HG02763 (cell line): Measurements from ENCODE around the gene HIP1.
"Not testable (repeated sequence)": the region's sequence is repeated elsewhere in the genome, so short reads cannot be mapped to it uniquely, and the experiment has no call there.

Source experiments
- ATAC-seq: cut with Tn5 transposase; IDR thresholded peaks from one replicate; pipeline ENCODE4 v1.9.1; 2021; ENCODE audit warnings: mild to moderate bottlenecking, moderate library complexity; ENCODE audit not compliant: unreplicated experiment

HIP1 gene

DNA sequence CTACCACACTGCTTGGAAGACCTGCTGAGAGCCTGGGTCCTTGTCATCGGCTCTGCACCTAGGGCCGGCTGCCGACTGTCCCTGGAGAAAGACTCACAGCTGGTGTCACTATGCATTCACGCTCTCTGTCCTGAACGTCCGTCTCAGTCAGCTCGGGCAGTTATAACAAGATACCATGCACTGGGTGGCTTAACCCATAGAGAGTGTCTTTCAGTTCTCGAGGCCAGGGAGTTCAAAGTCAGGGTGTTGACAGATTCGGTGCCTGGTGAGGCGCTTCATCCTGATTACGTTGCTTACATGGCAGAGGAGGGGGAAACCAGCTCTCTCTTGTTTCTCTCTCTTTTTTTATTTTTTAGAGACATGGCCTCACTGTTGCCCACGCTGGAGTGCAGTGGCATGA lies 155.5 kb downstream of the HIP1 start:
- no peak for ATAC-seq

DNA sequence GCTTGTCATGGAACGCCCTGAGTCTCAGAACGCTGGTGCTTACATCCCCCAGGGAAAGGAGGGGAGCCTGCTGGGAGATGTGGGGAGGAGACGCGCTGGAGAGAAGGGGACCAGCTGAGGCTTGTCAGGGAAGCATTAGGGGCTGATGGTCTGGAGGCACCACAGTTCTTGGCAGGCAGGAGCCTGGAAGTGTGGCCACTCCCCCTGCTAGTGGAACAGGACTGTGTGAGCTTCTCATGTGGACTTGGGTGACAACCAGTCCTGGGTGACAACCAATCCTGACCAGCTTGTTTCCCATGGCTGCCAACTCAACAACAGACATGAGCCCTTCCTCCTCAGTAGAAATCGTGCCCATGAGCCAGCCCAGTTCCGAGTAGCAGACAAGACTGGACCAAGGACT lies 158.8 kb downstream of the HIP1 start:
- ATAC-seq, result no peak

- no peak for ATAC-seq
These were observed 160.7 kb downstream of the HIP1 start for GRCh38 chr7:75578081-75578480.

DNA sequence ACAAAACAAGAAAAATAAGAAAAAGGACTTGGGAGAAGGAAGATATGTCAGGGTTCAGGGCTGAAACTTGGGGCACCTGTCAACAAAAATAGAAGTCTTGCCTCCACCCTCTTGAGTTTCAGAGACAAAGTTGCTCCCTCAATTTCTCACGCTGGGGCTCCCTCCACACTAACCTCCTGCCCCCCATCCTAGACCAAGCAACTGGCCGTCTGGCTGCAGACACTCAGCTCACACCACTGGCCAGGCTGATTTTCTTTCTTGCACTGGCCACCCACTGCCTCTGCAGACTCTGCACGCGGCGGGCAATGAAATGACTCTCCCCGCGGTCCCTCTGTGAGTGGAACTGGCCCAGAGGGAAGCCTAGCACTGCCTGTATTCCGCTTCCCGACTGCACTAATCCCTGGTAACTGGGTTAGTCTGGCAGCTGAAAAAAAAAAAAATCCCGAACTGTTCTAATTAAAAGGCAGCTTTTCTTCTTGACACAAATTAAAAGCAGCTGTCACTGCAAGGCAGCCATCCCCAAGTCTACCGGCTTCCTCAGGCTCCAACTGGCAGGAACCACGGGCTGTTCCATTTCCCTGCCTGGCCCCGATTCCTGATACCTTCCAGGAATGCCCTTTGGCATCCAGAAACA lies 163.1 kb downstream of the HIP1 start:
- ATAC-seq, result no peak

- ATAC-seq, result no peak
These were observed 165.2 kb downstream of the HIP1 start for GRCh38 chr7:75573477-75574019.

DNA sequence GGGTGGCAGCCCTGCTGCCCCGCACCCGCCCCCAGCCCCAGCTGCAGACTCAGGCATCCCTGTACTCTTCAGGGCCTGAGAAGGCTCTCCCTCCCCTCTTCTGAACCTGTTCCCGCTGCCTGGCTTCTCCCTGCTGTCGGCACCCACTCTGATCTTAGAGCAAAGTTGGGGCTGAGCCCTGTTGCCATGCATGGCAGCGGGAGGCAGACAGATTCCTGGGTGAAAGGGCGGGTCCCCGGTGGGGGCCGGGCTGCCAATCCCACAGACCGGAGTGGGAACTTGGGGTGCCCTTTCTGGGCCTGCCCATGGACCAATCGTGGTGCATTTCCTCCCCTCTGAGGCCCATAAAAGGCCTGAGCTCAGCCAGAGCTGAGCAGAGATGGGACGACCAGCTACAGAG lies 165.9 kb downstream of the HIP1 start:
- no peak for ATAC-seq

DNA sequence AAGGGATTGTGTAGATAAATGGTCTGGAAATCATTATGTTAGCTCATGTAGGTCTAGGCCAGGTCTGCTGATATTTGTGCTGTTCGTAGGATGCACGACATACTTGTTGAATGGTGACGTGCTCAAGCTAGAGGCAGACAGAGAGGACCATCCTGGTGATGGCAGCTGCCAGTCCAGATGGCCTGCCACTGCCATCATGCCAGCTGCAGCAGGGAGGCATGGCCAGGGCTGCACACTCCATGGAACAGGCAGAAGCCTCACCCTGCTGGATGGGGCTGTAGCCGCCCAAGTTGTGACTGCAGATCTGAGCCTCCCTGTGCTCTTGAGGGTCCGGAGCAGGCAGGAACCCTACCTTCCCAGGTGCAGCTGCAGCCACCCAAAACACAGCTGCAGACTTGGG lies 166.3 kb downstream of the HIP1 start:
- no peak for ATAC-seq

DNA sequence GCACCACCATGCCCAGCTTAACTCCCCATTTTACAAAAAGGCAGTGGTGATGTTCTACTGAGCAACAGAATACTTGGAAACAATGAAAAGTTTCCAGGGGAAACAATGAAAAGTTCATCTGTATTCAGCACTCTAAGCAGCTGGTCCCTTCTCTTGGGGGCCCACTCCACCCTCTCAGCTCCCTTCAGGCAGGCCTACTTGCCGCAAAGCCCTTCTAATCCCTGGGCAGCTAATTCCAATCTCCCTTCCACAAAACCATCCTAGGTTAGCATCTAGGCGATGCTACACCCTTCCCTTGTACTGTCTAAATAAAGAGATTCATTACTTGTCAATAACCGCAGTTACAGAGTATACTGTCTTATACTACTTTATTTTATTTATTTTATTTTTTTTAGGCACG lies 167.5 kb downstream of the HIP1 start:
- no peak for ATAC-seq

DNA sequence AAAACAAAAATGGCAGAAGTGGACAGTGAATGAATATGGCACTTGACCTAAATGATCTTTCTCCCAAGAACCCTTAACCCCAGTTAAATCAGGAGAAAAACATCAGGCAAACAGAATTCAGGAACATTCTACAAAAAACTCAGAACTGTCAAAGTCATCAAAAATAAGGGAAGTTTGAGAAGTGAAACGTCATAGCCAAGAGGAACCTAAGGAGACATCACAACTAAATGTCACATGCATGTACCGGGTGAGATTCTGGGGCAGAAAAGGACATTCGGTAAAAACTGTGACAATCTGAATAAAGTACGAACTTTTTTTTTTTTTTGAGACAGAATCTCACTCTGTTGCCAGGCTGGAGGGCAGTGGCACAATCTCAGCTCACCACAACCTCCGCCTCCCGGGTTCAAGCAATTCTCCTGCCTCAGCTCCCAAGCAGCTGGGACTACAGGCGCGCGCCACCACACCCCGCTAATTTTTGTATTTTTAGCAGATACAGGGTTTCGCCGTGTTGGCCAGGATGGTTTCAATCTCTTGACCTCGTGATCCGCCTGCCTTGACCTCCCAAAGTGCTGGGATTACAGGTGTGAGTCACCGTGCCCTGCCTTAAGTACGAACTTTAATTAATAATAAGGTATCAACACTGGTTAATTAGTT lies 169.0 kb downstream of the HIP1 start:
- ATAC-seq, result not testable (repeated sequence)

DNA sequence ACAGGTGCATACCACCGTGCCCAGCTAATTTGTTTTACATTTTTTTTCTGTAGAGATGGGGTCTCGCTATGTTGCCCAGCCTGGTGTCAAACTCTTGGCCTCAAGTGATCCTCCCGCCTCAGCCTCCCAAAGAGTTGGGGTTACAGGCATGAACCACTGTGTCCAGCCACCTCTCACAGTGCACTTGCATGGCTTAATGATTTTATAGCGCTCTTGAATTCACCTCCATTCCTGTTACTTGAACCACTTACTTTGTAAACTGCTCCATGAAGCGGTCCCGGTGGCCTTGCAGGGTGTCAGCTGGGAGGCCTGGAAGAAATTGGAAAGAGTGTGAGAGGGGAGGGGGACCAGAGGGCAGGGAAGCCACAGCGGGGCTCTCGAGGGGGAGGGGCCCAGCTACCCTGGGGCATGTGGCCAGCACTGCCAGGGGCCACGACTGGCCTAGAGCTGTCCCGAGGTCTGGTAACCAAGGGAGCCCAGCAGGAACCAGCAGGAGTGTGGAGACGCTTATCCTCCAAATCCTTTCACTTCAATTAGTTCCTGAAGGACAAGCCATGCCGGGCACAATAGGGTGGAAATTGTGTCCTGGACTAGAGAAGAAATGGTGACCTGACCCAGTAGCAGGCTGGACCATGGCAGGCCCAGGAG lies 170.7 kb downstream of the HIP1 start:
- no peak for ATAC-seq

- ATAC-seq, result no peak
These were observed 173.5 kb downstream of the HIP1 start for GRCh38 chr7:75565132-75565837.

DNA sequence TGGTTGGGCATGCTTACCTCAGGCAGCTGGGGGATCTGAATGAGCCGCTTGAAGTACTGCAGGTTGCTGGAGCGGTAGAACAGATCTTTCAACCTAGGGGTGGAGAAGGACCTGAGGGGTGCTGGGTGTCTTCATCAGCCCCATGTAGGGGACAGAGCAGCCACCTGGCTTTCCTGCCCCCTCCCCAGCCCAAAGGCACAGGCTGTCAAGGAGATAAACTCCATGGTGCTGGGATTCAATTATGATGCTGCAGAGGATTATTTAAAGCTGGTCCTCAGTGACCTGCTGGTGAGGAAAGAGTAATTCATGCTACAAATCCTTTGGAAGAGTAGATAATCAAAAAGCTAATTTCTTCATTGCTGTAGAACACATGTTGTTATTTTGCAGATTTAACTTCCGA lies 175.6 kb downstream of the HIP1 start:
- no peak for ATAC-seq

DNA sequence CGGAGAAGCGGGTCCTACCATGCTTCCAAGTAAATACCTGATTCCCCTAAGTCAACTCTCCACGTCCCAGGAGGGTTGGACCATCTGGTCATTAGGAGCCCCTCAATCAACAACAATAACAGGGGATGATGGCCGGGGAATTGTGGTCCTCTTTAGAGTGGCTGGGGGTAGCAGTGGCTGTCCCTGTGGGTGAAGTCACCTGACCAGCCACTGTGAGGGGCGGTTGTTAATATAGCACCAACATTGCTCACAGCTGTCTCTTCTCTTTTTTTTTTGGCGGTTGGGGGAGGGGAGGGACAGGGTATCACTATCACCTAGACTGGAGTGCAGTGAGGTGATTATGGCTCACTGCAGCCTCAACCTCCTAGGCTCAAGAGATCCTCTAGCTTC lies 178.8 kb downstream of the HIP1 start:
- ATAC-seq, result no peak

DNA sequence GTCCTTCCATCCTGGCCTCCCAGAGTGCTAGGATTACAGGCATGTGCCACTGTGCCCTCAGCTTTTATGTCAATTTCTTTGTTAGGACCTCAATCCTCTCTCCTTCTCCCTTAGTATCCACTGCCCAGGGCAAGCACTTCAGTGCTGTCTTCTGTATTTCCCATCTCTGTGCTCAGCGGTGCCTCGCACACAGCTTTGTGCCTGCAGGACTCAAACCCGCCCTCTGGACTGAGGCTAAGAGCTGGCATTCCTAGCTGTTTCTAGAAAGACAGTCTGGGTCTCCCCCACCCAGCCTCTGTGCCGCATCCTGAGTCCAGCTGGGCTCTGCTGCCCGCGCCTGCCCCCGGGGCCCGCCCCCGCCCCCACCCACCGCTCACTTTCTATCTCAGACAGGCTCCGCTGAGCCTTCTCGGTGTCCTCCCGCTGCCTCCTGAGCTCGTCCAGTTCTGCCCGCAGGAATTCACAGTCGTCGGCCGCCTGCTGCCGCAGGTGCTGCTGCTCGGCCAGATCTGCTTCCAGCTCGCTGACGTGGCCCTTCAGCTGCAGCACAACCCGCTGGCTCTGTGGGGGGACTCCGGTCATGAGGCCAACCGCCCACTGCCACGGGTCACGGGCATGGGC lies 179.3 kb downstream of the HIP1 start:
- no peak for ATAC-seq

- not testable (repeated sequence) for ATAC-seq
These were observed 181.9 kb downstream of the HIP1 start for GRCh38 chr7:75556835-75557234.

DNA sequence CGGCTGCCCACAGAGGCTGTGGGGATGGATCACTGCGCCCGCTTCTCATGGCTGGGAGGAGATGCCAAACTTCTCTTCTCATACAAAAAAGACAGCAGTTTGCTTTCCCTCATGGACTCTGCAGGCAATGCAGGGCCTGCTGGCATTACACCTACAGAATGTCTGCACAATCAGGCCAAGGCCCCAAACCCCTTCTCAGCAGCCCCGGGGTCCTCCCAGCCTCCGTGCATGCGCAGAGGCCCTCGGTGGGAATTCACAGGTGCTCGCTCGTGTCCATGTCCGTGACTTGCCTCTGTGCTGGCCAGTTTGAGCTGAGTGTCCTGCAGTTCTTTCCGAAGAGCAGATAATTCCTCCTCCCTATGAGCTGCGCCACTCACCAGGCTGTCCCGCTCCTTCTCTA lies 183.0 kb downstream of the HIP1 start:
- no peak for ATAC-seq

DNA sequence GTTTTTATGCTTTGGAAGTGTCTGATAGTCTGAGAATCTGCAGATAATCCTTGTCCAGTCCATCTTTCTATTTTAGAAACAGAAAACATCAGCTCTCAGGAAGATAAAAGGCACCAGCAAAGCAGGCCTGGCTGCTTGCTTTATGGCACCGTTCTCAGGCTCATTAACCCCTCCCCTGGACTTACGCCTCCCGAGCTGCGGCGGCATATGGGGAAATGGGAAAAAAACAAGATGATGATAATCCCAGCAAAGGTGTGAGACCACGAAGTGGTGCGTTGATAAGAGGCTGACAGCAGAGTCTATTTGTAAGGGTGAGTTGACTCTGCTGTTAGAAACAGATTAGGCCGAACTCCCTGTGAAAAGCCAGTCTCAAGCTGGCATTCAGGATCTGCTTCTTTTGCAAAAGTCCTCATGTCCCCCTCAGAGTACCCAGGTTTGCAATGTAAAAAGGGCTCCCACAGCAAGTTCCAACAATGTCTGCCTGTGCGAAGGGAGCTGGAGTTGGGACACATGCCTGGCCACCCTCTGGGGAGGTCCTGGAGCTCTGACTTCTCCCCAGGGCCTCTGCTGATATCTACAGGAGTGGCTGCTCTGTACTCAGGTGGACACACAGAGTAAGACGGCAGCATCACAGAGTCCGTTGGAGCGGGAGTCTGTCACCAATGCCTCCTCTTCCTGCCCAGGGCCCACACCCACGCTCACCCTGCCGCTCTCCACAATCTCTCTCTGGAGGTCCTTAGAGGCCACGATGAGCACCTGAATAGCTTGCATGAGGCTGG lies 192.3 kb downstream of the HIP1 start:
- ATAC-seq, result no peak

- no peak for ATAC-seq
These were observed 201.0 kb downstream of the HIP1 start for GRCh38 chr7:75537731-75538130.

GRCh38 chr7:75536940-75537538 lies 201.7 kb downstream of the HIP1 start:
- no peak for ATAC-seq

DNA sequence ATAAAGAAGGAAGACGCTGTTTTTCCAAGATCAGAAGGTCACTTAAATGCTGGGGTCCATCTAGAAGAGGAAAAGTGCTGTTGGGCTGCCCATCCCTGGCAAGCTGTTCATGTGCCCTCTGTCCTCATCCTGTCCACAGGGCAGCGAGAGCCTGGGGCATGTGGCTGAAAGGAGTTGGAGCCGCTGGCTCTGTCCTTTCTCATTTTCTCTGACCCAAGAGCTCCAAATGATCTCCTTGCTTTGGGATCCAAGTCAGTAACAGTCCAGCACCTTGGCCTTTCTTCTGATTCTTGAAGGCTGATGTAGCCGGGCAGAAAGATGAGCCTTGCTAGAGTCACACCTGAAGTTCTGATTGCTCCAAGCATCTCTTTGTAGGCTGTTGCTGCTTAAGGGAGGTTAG lies 202.2 kb downstream of the HIP1 start:
- ATAC-seq, result no peak
